ENCODE measurements around the gene LMAN2L.

The LMAN2L gene

DNA sequence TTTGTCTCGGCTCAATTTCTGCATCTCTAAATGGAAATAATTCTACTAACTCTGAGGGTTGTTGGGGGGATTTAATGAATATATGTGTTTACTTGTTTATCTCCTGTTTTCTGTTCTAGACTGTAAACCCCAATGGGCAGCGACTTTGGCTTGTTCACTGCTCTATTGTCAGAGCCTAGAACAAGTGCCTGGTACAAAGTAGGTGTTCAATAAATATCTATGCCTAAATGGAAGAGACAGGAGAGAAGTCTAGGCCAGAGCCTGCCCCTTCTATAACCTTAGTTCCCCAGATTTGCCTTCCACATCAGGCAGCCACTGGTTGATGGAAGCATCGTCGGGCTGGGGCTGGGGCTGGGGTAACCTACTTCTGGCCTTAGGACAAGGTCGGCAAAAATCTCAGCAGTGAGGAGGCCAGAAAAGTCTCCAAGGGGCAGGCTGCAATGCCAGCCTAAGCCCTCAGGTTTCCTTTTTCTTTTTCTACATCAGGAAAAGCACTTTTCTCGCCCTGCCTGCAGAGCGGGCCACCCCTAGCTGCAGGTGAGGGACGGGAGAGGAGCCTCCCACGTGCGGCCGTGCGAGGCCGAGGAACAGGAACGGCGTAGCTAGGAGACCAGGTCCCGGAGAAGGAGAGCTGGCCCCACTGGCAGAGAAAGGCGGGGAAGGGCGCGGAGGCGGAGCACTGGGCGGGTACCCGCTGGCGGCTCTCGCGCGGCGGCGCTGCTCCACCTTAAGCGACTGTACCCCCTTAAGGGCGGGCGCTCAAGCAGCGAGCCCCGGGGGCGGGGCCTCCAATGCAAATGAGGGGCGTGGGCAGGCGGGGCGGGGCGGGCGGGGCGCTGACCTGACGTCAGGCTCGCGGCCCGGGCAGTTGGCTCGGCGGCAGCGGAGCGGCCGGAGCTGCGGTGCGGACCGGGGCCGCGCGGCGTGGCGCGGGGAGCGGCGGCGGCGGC lies 20.4 kb upstream of the LMAN2L start, which contains the start of gene CNNM4:
TSS of gene CNNM4 (plus strand) at position 867 of the 950 bp plus-strand sequence. CDS start 98 bp downstream, outside the sequence.
- peak; percentile 94 for DNase-seq (ENCODE audit: low spot score)

DNA sequence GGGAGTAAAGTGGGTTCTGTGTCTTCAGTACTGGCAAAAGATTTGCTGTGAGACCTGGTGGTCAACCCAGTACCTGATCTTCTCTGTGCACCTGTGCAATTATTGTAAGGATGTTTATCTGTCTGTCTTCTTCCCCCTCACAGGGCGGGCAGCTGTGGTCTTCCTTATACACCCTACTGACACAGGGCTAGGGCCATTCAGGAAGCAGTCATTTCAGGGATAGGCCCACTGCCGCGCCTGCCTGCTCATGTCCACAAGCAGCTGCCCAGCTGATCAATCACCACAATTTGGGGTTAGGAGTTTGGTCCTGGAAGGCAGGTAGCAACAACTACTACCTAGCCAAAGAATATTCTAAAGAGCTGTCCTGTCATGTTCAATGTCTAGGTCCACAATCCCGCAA lies 19.7 kb upstream of the LMAN2L start:
- DNase-seq (ENCODE audit: low spot score), result no peak

DNA sequence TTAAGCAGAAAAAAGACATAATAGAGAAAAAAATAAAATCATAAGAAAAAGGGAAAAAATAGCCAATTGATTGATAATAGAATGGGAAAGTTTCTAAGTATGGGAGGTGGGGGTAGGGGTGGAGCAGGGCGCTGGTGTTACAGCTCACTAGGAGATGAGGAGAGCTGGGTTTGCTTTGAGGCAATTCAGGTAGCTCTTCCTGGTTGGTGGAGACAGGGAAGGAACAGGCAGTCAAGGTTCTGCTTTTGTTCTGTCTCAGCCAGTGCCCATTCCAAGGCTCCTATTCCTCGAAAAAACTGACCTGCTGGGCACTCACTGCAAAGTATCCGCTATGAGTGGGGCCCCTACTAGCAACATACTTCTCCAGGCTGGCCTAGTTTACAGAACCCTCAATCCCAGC lies 19.1 kb upstream of the LMAN2L start:
- no peak for DNase-seq (ENCODE audit: low spot score)

GRCh38 chr2:96757477-96757860 lies 17.6 kb upstream of the LMAN2L start:
- DNase-seq (ENCODE audit: low spot score), result no peak

DNA sequence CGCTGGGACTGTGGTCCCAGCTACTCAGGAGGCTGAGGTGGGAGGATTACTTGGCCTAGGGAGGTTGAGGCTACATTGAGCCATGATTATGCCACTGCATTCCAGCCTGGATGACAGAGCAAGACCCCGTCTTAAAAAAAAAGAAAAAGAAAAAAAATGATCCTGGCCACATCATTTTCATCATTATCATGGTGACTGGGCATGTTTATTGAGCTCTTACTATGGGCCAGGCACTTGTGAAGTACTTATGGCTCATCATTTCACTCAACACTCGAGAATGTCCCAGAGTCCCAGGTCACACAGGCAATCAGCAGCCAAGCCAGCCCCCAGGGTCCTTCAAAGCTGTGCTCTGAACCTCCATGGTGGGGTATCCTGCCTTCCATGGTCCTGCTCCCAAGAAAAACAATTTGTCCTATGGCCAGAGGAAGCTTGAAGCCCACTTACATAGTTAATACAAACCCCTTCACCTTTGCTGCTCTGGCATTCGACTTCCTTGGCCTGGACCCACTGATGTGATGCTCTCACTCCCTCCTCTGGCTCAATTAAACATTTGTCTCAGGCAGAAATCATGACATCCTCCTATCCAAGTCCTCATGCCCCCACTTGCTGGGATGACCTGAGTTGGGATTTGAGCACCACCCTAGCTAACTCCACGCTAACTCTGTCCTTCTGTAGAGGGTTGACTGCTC lies 17.1 kb upstream of the LMAN2L start:
- DNase-seq (ENCODE audit: low spot score), result no peak

GRCh38 chr2:96754317-96754716 lies 14.5 kb upstream of the LMAN2L start:
- DNase-seq (ENCODE audit: low spot score), result no peak

DNA sequence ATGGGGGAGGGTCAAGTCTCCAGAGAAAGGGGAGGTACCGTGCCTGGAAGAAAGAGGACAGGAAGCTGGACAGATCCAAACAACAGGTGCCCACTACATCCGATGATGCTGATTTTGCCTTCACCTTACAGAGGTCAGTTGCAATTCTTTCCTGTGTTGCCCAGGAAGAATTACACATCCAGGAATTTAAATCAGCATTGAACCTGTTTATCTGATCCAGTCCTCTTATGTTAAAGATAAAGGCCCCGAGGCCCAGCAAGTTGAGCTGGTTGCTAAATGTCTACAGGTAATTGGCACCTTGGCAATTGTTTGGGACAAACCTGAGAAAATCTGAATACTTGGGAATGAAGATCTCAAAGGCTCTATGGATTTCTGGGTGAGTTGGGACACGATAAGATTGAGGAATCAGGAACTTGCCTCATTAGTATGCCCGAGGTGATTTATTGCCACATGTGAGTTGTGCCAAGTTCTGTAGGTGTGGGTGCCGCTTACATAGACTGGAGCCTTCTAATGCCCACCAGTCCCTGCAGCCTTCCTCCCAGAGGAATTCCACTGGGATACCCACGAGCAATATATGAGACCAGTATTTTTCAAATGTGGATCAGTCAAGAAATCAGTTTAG lies 13.9 kb upstream of the LMAN2L start:
- no peak for DNase-seq (ENCODE audit: low spot score)

DNA sequence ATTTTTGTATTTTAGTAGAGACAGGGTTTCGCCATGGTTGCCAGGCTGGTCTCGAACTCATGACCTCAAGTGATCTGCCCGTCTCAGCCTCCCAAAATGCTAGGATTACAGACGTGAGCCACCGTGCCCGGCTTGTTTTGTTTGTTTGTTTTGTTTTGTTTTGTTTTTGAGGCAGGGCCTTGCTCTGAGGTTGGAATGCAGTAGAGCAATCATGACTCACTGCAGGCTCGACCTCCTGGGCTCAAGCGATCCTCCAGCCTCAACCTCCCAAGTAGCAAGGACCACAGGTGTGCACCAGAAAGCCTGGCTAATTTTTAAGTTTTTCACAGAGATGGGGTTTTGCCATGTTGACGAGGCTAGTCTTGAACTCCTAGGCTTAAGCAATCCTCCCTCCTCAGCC lies 11.9 kb upstream of the LMAN2L start:
- DNase-seq (ENCODE audit: low spot score), result no peak

GRCh38 chr2:96747061-96747617 lies 7.3 kb upstream of the LMAN2L start:
- DNase-seq (ENCODE audit: low spot score), result no peak

- no peak for DNase-seq (ENCODE audit: low spot score)
These were observed 710 bp downstream of the LMAN2L start for GRCh38 chr2:96739076-96739632.

- no peak for DNase-seq (ENCODE audit: low spot score)
These were observed 2.0 kb downstream of the LMAN2L start for GRCh38 chr2:96737831-96738230.

GRCh38 chr2:96737251-96737650 lies 2.6 kb downstream of the LMAN2L start:
- no peak for DNase-seq (ENCODE audit: low spot score)

DNA sequence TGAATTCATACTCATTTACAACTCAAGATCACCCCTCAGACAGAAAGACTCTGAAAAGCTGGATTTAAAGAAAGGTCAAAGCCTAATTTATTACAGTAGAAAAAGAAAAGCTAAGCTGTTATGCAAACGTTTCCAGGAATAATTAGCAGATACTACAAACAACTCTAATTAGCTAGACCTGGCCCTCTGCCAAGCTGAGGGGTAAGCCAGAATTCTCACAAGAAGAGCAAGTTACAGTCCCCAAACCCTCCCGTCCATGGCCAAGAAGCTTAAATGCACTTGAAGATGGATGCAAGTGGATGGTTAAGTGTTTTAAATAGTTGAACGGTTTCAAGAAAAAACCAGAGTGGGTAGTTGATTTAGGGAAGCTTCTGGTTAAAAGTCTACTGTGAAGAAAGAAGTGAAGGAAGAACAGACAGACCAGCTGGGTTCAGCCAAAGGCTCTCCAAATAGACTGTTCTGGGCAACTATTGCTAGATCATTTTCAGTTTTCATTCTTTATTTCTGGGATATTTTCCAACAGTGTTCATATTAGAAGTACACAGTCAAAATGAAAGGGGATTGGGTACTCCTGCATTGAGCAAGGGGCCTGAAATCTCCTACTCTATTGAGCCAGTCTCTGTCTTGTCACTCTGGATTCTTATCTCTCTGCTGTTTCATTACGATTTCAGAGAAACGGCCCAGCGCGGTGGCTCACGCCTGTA lies 4.8 kb downstream of the LMAN2L start:
- DNase-seq (ENCODE audit: low spot score), result no peak

- DNase-seq (ENCODE audit: low spot score), result no peak
These were observed 5.9 kb downstream of the LMAN2L start for GRCh38 chr2:96733931-96734330.

DNA sequence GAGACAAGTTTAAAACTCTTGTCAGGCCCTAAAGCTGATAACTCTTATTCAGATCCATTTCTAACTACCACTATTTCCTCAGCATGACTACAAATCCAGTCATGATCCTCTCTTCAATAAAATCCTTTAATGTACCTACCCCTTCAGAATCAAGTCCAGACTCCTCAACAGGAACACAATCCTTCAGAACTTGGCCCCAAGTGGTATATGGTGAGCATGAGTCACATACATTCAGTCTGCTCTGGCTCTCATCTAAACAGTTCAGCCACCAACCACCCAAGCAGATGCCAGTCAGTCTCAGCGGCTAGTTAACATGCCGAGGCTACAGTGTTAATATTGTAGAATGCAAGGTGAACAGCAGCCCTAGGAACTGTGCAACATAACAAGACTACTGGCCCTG lies 9.7 kb downstream of the LMAN2L start:
- DNase-seq (ENCODE audit: low spot score), result no peak

GRCh38 chr2:96729748-96730147 lies 10.1 kb downstream of the LMAN2L start:
- DNase-seq (ENCODE audit: low spot score), result no peak

GRCh38 chr2:96727431-96727830 lies 12.4 kb downstream of the LMAN2L start:
- DNase-seq (ENCODE audit: low spot score), result no peak

DNA sequence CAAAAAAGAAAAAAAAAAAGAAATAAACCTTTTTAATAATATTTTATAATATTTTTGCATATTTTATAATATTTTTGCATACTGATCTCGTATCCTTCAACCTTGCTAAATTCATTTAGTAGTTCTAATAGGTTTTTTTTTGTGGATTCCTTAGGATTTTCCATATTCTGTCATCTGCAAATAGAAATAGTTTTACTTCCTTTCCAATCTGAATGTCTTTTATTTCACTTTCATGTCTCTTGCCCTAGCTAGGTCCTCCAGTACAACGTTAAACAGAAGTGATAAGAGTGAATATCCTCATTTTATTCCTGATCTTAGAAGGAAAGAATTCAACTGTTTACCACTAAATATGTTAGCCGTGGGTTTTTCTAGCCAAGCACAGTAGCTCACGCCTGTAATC lies 13.7 kb downstream of the LMAN2L start:
- no peak for DNase-seq (ENCODE audit: low spot score)

GRCh38 chr2:96716388-96716787 lies 23.5 kb downstream of the LMAN2L start:
- no peak for DNase-seq (ENCODE audit: low spot score)

DNA sequence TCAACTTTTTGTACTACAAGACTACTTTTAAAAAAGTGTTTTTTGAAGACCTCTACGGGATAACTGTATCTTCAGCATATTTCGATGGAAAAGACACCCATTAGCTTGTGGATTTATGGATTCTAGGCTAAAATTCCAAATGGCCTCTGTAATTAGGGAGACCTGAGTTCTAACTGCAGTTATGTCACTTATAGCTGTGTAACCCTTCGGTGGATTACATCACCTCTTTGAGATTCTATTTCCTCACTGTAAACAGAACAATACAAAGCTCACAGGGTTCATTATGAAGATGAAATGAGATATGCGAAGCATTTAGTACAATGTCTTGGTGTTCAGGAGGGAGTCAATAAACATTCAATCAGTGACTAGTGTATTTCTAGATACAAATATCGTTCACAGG lies 24.2 kb downstream of the LMAN2L start:
- DNase-seq (ENCODE audit: low spot score), result no peak

DNA sequence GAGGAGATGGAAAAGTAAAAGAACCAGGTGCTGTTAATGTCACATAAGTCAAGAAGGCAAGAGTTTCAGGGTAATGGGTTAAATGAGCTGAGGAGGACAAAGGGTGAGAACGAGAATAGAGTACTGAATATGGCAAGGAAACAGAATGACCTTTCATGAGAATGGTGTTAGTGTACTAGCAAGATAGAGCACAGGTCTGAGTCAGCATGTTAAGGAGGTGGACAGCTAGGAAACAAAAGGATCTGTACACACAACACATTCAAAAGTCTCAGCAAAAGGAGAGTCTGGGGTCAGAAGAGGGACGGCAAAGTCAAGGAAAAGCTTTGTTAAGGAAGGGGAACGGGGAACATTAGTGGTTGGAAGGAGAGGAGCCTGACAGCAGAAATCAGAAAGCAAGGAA lies 28.9 kb downstream of the LMAN2L start:
- DNase-seq (ENCODE audit: low spot score), result no peak

All from hepatic stellate cell (primary cell).